Testis (tissue), 3 donors: ENCODE data around the gene OR2AT4. TPM values are rescaled to one million over a fixed set of nuclear protein-coding genes. Genes with fewer than 3 reads are reported as not detected.

Source experiments
- DNase-seq: peaks from one replicate; pipeline ENCODE4 v3.0.0-alpha.2; 2019
- H3K27ac ChIP-seq, 2 donors: fragments of 200-600 bp; sonication (generic); one replicate each; pipeline ENCODE4 v1.5.1; 2019
- H3K27me3 ChIP-seq: fragments of 200-600 bp; sonication (generic); one replicate; pipeline ENCODE4 v1.5.1; 2019
- H3K36me3 ChIP-seq: fragments of 200-600 bp; sonication (generic); one replicate; pipeline ENCODE4 v1.5.1; 2017; ENCODE audit warnings: low read depth; ENCODE audit errors: missing control alignments
- H3K4me1 ChIP-seq: fragments of 200-600 bp; sonication (generic); one replicate; pipeline ENCODE4 v1.5.1; 2019
- H3K4me3 ChIP-seq, 2 donors: fragments of 200-600 bp; sonication (generic); one replicate each; pipeline ENCODE4 v1.5.1; 2017 to 2019
- H3K9me3 ChIP-seq: fragments of 200-600 bp; sonication (generic); one replicate; pipeline ENCODE4 v1.5.1; 2017
- POLR2A ChIP-seq: fragments of 450-650 bp; IDR thresholded peaks from one replicate; pipeline ENCODE4 v1.6.1; 2017; ENCODE audit warnings: antibody characterized with exemption, mild to moderate bottlenecking, moderate library complexity
- WGBS, 2 donors: methylation state at CpG; one replicate each; pipeline ENCODE4 v1.1.5; 2018; 5-methylcytosine and 5-hydroxymethylcytosine counted together
- intact Hi-C: fragments of 100-400 bp; cut with DNase I; formaldehyde crosslinking; loops from one replicate; pipeline ENCODE4 v1.15.1; 2023; ENCODE audit warnings: low total_unique reads
- polyA plus RNA-seq: library from polyadenylated mRNA; stranded (reverse); fragments of 350-450 nt; fragmentation: Illumina TruSeq; extraction: RNeasy Lipid Tissue Mini Kit (QIAGEN cat#74804); gene quantifications from one replicate; pipeline ENCODE4 v1.2.3, GENCODE V29; 2014; ENCODE audit warnings: low read depth, low replicate concordance; ENCODE audit not compliant: insufficient read depth
- total RNA-seq, 2 donors: library from RNA; depleted of rRNA; stranded (reverse); fragments of >200 nt; gene quantifications; one replicate each; pipeline ENCODE4 v1.2.3, GENCODE V29; 2016
- TF ChIP-seq, protein P1 (sequence below), 3 experiments: fragments of 450-650 bp in 2 of 3; fragments of 200-600 bp in 1 of 3; sonication (generic) in 1 of 3; IDR thresholded peaks; one replicate each; pipeline ENCODE4 v1.5.1; 2016 to 2019; ENCODE audit warnings: antibody characterized with exemption in 3 of 3, mild to moderate bottlenecking in 2 of 3, moderate library complexity in 1 of 3

Gene OR2AT4
- total and polyA plus RNA-seq, 3 donors from 2014 or later, result 0.04 to 0.99 (median 0.94) TPM

DNA sequence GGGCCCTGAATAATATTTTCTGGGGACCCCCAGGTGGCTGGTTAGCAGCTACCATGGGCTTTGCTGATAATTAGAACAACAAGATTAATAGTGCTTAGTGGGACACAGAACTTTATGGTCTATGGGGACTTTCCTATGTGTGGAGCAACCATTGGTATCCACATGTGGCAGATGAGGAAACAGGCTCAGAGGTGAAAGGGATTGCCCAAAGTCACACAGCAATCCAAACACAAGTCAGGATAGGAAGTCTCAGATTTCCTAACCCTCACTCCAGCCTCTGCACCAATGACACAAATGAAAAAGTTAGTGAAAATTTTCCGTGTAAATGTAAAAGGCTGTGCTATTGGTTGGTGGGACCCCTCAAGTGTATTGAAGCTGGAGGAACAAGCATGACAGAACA lies 39.0 kb upstream of the OR2AT4 start:
- Histone ChIP-seq H3K36me3 (no peaks in the 10 kb centered on the region), H3K4me3 (no peak overlapping the region), H3K4me1 (no peaks in the 10 kb centered on the region), H3K27ac (no peak overlapping the region), H3K9me3 (no peaks in the 10 kb centered on the region), H3K27me3 (no peaks in the 10 kb centered on the region)
- intact Hi-C loops, result no loop called here
- TF ChIP-seq POLR2A, result no peak
- TF ChIP-seq, protein P1, sequence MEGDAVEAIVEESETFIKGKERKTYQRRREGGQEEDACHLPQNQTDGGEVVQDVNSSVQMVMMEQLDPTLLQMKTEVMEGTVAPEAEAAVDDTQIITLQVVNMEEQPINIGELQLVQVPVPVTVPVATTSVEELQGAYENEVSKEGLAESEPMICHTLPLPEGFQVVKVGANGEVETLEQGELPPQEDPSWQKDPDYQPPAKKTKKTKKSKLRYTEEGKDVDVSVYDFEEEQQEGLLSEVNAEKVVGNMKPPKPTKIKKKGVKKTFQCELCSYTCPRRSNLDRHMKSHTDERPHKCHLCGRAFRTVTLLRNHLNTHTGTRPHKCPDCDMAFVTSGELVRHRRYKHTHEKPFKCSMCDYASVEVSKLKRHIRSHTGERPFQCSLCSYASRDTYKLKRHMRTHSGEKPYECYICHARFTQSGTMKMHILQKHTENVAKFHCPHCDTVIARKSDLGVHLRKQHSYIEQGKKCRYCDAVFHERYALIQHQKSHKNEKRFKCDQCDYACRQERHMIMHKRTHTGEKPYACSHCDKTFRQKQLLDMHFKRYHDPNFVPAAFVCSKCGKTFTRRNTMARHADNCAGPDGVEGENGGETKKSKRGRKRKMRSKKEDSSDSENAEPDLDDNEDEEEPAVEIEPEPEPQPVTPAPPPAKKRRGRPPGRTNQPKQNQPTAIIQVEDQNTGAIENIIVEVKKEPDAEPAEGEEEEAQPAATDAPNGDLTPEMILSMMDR (IDR thresholded peaks at IDR 0.05), result no peak
- no peak for DNase-seq
- 87 to 100% methylated on average over 1 of the region's 1 CpG for WGBS, 2 donors

GRCh38 chr11:75135021-75135650 lies 38.5 kb upstream of the OR2AT4 start:
- Histone ChIP-seq H3K27me3 (no peaks in the 10 kb centered on the region), H3K36me3 (no peaks in the 10 kb centered on the region), H3K27ac (no peak overlapping the region), H3K4me3 (no peak overlapping the region), H3K9me3 (no peaks in the 10 kb centered on the region), H3K4me1 (no peaks in the 10 kb centered on the region)
- WGBS, 2 donors, result 75 to 85% methylated on average over 2 to 5 of the region's 5 CpGs
- TF ChIP-seq, protein P1 (IDR thresholded peaks at IDR 0.05), result no peak
- no peak for TF ChIP-seq POLR2A
- no peak for DNase-seq
- intact Hi-C loops, result no loop called here

GRCh38 chr11:75133976-75134375 lies 37.3 kb upstream of the OR2AT4 start:
- TF ChIP-seq, protein P1 (IDR thresholded peaks at IDR 0.05), result no peak
- TF ChIP-seq POLR2A, result no peak
- Histone ChIP-seq H3K27me3 (no peaks in the 10 kb centered on the region), H3K36me3 (no peaks in the 10 kb centered on the region), H3K4me1 (no peaks in the 10 kb centered on the region), H3K4me3 (no peak overlapping the region), H3K27ac (no peak overlapping the region), H3K9me3 (no peaks in the 10 kb centered on the region)
- 44 to 61% methylated on average over 6 of the region's 6 CpGs for WGBS, 2 donors
- intact Hi-C loops, result no loop called here
- no peak for DNase-seq

- Histone ChIP-seq H3K4me3 (no peak overlapping the region), H3K27me3 (no peaks in the 10 kb centered on the region), H3K27ac (no peak overlapping the region), H3K4me1 (no peaks in the 10 kb centered on the region), H3K9me3 (no peaks in the 10 kb centered on the region), H3K36me3 (no peaks in the 10 kb centered on the region)
- intact Hi-C loops, result no loop called here
- 89 to 94% methylated on average over 3 of the region's 3 CpGs for WGBS, 2 donors
- TF ChIP-seq POLR2A, result no peak
- TF ChIP-seq, protein P1 (IDR thresholded peaks at IDR 0.05), result no peak
- no peak for DNase-seq
Observed at GRCh38 chr11:75132080-75132479, 35.4 kb upstream of the OR2AT4 start.

GRCh38 chr11:75126564-75126963 lies 29.9 kb upstream of the OR2AT4 start:
- H3K4me3 ChIP-seq, result no peak overlapping the region
- intact Hi-C loops, result no loop called here
- no peak overlapping the region for H3K27ac ChIP-seq
- 86 to 87% methylated on average over 2 of the region's 2 CpGs for WGBS, 2 donors
- no peaks in the 10 kb centered on the region for H3K27me3 ChIP-seq
- no peaks in the 10 kb centered on the region for H3K36me3 ChIP-seq
- no peak for TF ChIP-seq POLR2A
- TF ChIP-seq, protein P1 (IDR thresholded peaks at IDR 0.05), result no peak
- H3K4me1 ChIP-seq, result no peaks in the 10 kb centered on the region
- no peaks in the 10 kb centered on the region for H3K9me3 ChIP-seq
- DNase-seq, result no peak
